Mesothelial cell of epicardium (in vitro differentiated cells): ENCODE data around the gene TNIP3. TPM values are rescaled to one million over a fixed set of nuclear protein-coding genes. Genes with fewer than 3 reads are reported as not detected.

Source experiments
- DNase-seq, 2 experiments: peaks; one replicate each; pipeline ENCODE4 v3.0.0; 2021; ENCODE audit warnings: low spot score in 2 of 2; ENCODE audit not compliant: unreplicated experiment in 2 of 2
- H3K27ac Mint-ChIP-seq: 2 replicates; pipeline ENCODE4 v1.8.0; 2021; ENCODE audit warnings: mixed read lengths
- H3K27me3 Mint-ChIP-seq: 2 replicates; pipeline ENCODE4 v1.8.0; 2021; ENCODE audit warnings: low read depth, mixed read lengths
- H3K36me3 Mint-ChIP-seq: 2 replicates; pipeline ENCODE4 v1.8.0; 2021; ENCODE audit warnings: mixed read lengths
- H3K4me1 Mint-ChIP-seq: 2 replicates; pipeline ENCODE4 v1.8.0; 2021; ENCODE audit warnings: mixed read lengths
- H3K4me3 Mint-ChIP-seq: 2 replicates; pipeline ENCODE4 v1.8.0; 2021; ENCODE audit warnings: mild to moderate bottlenecking, moderate library complexity, mixed read lengths
- H3K9me3 Mint-ChIP-seq: 2 replicates; pipeline ENCODE4 v1.8.0; 2021; ENCODE audit warnings: mixed read lengths
- CTCF ChIP-seq: fragments of 200-600 bp; sonication (generic); IDR thresholded peaks from one replicate; pipeline ENCODE4 v1.5.0; 2021; ENCODE audit warnings: antibody characterized with exemption; ENCODE audit not compliant: unreplicated experiment
- total RNA-seq: library from RNA; stranded (reverse); gene quantifications from 3 replicates; pipeline ENCODE4 v1.2.1, GENCODE V29; 2021

The TNIP3 gene
- total RNA-seq, 1 donor from 2014 or later = 0.27 TPM

GRCh38 chr4:121185960-121186359 is 21.8 kb upstream of the TNIP3 start:
- Mint-ChIP-seq H3K27ac (no peak overlapping the region), H3K36me3 (no peaks in the 10 kb centered on the region), H3K4me3 (no peak overlapping the region), H3K9me3 (peaks cover 5% of the 10 kb centered on the region), H3K27me3 (peaks cover 15% of the 10 kb centered on the region), H3K4me1 (peaks cover 31% of the 10 kb centered on the region)
- no peak for TF ChIP-seq CTCF
- no peak for DNase-seq

GRCh38 chr4:121183989-121184388 is 19.9 kb upstream of the TNIP3 start:
- Mint-ChIP-seq H3K27me3 (no peaks in the 10 kb centered on the region), H3K9me3 (peaks cover 5% of the 10 kb centered on the region), H3K4me3 (no peak overlapping the region), H3K36me3 (no peaks in the 10 kb centered on the region), H3K4me1 (peaks cover 31% of the 10 kb centered on the region), H3K27ac (no peak overlapping the region)
- no peak for TF ChIP-seq CTCF
- no peak for DNase-seq

GRCh38 chr4:121183361-121183760 is 19.2 kb upstream of the TNIP3 start:
- no peaks in the 10 kb centered on the region for H3K27me3 Mint-ChIP-seq
- H3K4me3 Mint-ChIP-seq = no peak overlapping the region
- TF ChIP-seq CTCF = no peak
- peaks cover 5% of the 10 kb centered on the region for H3K9me3 Mint-ChIP-seq
- no peak for DNase-seq
- no peaks in the 10 kb centered on the region for H3K36me3 Mint-ChIP-seq
- no peak overlapping the region for H3K27ac Mint-ChIP-seq
- peaks cover 31% of the 10 kb centered on the region for H3K4me1 Mint-ChIP-seq

GRCh38 chr4:121182296-121182695 is 18.2 kb upstream of the TNIP3 start:
- no peak for DNase-seq
- H3K9me3 Mint-ChIP-seq = peaks cover 5% of the 10 kb centered on the region
- no peaks in the 10 kb centered on the region for H3K36me3 Mint-ChIP-seq
- H3K4me1 Mint-ChIP-seq = peaks cover 28% of the 10 kb centered on the region
- H3K4me3 Mint-ChIP-seq = no peak overlapping the region
- peak overlapping the region; percentile 55 for H3K27ac Mint-ChIP-seq
- no peak for TF ChIP-seq CTCF
- H3K27me3 Mint-ChIP-seq = no peaks in the 10 kb centered on the region

GRCh38 chr4:121181493-121181892 is 17.4 kb upstream of the TNIP3 start:
- no peaks in the 10 kb centered on the region for H3K27me3 Mint-ChIP-seq
- no peak overlapping the region for H3K27ac Mint-ChIP-seq
- no peak overlapping the region for H3K4me3 Mint-ChIP-seq
- DNase-seq = no peak
- no peaks in the 10 kb centered on the region for H3K36me3 Mint-ChIP-seq
- peaks cover 22% of the 10 kb centered on the region for H3K4me1 Mint-ChIP-seq
- TF ChIP-seq CTCF = no peak
- peaks cover 5% of the 10 kb centered on the region for H3K9me3 Mint-ChIP-seq

- no peak for TF ChIP-seq CTCF
- Mint-ChIP-seq H3K4me3 (no peak overlapping the region), H3K27ac (no peak overlapping the region), H3K9me3 (peaks cover 5% of the 10 kb centered on the region), H3K4me1 (peaks cover 23% of the 10 kb centered on the region), H3K36me3 (no peaks in the 10 kb centered on the region), H3K27me3 (no peaks in the 10 kb centered on the region)
- DNase-seq = no peak
Measured at GRCh38 chr4:121180558-121180957, 16.4 kb upstream of the TNIP3 start.
